Left renal pelvis (tissue), 4 donors: ENCODE data around the gene RTTN. TPM values are rescaled to one million over a fixed set of nuclear protein-coding genes. Genes with fewer than 3 reads are reported as not detected.
"Not testable (repeated sequence)": the region's sequence is repeated elsewhere in the genome, so short reads cannot be mapped to it uniquely, and the experiment has no call there.

Experiments used
- DNase-seq, 4 donors: peaks; one replicate each; pipeline ENCODE4 v3.0.0-alpha.2; 2013; ENCODE audit warnings: low read depth in 4 of 4, low spot score in 3 of 4
- polyA plus RNA-seq, 4 donors: library from polyadenylated mRNA; unstranded; fragments of 120-200 nt; gene quantifications; one replicate each; pipeline ENCODE4 v1.2.1, GENCODE V29; 2013; ENCODE audit not compliant: insufficient read length in 4 of 4

Gene RTTN
- polyA plus RNA-seq, 4 donors: 15.7 to 18.7 (median 17.7) TPM

- DNase-seq: not testable (repeated sequence)
Measured at GRCh38 chr18:70102854-70103253, 102.6 kb downstream of the RTTN start.

DNA sequence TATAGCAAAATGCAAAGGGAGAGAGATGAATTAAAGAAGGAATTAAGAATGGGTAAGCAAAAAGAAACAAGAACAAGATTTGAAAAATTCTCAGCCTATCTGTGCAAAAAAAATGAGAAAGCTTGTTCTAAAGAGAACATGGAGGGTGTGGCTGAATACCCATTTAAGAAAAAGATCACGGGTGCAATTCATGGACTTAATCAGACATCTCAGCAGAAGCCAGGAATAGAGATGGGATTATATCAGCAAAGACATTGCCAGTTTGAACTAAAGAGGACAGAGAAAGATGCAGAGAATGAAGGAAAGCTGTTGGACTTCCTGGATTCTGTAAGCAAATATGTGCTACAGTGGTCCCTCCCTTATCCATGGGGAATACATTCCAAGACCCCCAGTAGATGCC is 115.6 kb downstream of the RTTN start:
- no peak for DNase-seq

DNA sequence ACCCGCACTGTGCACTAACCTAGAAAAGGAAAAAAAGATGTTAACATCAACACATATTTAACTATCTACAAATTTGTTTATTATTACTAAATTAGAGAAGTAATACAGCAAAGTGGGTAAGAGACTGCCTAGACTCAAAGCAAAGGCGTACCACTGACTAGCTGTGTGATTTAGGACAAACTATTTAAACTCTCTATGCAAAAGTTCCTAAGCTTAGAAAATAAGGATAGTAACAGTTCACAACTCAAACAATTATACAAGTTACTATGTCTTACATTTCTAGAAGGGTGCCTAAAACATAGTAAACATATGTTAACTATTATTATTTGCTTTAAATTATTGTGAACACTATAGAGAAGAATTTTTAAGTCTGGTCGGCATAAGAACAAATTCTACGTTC is 119.4 kb downstream of the RTTN start:
- no peak for DNase-seq

DNA sequence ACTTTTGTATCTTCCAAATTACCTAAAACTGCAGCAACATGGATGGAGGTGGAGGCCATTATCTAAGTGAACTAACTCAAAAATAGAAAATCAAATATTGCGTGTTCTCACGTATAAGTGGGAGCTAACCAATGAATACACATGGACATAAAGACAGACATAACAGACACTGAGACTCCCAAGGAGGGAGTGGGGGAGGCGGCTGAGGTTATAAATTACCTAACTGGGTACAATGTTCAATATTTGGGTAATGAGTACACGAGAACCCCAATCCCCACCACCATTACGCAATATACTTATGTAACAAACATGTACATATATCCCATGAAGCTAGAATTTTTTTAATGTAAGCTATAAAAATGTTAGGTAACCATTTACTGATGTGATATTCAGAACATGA is 119.8 kb downstream of the RTTN start:
- DNase-seq: no peak

- DNase-seq: no peak
Measured at GRCh38 chr18:70082430-70082829, 123.1 kb downstream of the RTTN start.

- no peak for DNase-seq
Measured at GRCh38 chr18:70078106-70078505, 127.4 kb downstream of the RTTN start.

GRCh38 chr18:70075906-70076305 is 129.6 kb downstream of the RTTN start:
- DNase-seq: no peak

DNA sequence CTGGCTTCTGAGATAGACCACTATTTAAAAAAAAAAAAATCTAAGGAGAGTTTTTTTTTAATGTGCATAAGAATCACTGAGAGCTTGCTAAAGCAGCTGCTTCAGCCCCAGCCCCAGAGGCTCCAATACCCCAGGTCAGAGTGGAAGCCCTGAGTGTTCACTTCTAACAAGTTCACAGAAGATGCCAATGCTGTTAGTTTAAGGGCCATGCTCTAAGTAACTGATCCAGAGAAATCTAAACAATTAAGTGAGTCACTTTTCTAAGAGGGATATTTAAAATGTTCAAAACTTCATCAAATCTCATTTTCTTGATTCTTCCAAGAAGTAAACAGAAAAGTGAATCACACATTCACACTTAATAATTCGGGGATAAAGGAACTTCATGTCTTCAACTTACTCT is 131.4 kb downstream of the RTTN start:
- DNase-seq: no peak

GRCh38 chr18:70073432-70073831 is 132.1 kb downstream of the RTTN start:
- DNase-seq: no peak

DNA sequence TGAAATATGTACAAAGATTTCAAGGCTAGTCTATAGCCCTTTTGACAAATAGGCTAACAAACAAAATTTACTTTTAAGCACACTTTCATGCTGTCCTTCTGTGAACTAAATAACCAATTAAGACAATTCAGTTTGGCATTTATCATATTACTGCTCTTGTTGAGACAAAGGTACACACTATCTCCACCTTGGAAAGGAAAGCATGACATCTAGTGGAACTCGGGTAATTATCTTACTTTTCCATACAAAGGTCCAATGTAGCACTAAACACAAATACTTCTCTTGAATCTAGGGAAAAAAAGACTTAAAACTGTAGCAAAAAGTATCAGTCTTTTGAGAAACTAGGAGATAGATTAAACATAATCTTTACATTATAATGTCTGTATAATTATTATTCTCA is 132.8 kb downstream of the RTTN start:
- peak in 1 of 4 donors; percentile 11 for DNase-seq

- DNase-seq: no peak
Measured at GRCh38 chr18:70069965-70070364, 135.5 kb downstream of the RTTN start.

DNA sequence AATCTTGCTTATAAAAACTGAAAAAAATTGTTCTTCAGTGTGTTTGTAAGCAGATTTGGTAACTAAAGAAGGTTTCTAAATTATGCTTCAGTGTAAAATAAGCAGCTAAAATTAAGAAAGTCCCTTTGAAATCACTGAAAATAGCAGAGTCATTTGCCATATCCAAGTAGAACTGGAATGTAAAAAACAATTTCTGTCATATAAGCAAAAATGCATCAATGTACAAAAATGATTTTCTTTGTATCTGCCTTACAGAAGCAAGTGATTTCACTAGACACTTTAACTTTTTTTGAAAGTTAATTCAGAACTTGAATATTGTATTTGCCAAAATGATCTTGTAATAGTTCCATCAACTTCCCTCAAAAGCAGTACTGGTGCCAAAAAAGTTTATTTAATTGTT is 136.1 kb downstream of the RTTN start:
- no peak for DNase-seq

GRCh38 chr18:70068981-70069380 is 136.5 kb downstream of the RTTN start:
- DNase-seq: no peak

- no peak for DNase-seq
Measured at GRCh38 chr18:70059684-70060083, 145.8 kb downstream of the RTTN start.

GRCh38 chr18:70058916-70059315 is 146.6 kb downstream of the RTTN start:
- DNase-seq: no peak

DNA sequence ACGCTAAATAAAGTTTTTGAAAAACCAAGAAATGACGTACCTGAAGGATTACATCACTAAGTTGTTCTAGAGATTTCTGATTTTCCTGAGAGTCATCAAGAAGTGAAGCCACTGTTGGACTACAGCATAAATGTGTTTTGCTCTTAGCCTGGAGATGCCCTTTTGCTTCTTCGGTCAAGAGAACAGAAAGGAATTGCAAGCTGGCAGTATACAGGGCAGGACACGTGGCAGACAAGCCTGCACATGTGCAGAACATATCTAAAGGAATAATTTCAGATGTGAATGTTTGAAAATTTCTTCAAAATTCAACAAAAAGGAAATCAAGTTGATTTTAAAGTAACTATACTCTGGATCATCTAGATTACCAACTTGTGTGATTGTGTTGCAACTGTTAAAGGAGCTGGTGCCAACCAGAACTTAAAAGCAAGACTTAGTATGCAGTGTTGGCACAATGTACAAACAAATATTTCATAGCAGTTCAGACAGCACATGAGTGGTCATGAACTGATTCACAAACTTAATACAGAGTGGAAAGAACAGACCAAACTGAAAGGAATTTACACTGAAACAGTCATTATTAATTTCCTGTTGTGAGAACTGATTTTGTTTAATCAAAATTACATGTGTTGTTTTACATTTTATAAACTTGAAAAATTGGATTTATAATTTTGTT is 157.4 kb downstream of the RTTN start:
- no peak for DNase-seq

GRCh38 chr18:70046796-70047195 is 158.7 kb downstream of the RTTN start:
- no peak for DNase-seq

GRCh38 chr18:70046207-70046606 is 159.3 kb downstream of the RTTN start:
- no peak for DNase-seq

- DNase-seq: no peak
Measured at GRCh38 chr18:70044632-70045031, 160.9 kb downstream of the RTTN start.

DNA sequence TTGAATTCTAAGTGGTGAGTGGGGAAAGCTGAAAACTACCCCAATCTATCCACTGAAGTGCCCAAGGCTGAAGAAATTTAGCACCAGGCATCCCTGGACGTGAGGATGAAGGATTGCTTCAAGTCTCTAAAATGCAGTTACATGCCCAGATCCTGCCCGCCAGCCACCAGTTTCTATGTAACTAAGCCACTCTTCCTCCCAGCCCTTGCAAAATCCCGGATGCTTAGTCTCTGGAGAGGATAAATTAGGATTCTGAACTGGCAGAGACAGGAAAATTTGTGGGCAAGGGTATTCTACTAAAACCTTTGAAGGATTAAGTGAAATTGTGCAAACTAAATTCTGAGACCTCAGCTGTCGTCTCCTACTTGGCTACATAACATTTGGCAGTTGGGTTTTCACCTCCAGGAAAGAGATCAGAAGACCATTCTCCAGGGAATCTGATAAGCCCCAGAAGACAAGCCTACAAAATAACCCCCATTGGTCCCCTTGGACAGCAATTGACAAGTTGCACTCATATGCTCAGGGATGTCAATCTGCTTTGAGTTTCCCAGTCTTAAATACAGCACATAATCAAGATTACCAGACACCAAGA is 163.9 kb downstream of the RTTN start:
- DNase-seq: no peak

- DNase-seq: no peak
Measured at GRCh38 chr18:70039186-70039585, 166.3 kb downstream of the RTTN start.

GRCh38 chr18:70037431-70038061 is 167.9 kb downstream of the RTTN start:
- DNase-seq: no peak
